ENCODE results near the gene CERS3.

DNA sequence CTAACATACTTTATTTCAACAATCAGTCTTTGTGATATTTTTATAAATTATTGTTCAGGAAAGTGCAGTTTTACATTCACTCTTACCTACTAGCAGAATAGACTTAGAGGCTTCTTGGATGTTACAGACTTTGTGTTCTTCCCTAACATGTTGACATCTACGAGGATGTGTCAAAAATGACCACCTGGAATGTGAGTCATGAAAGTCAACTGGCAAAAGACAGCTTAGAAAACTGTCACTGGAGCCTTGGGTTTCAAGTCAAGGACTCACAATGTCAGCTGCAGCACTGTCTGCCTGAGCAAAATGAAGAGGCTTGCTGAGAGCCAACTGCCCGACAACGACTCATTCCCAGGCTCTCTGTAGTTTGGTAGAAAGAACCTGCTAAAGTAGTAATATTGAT is 91.5 kb downstream of the CERS3 start:
- TF ChIP-seq, protein P1, sequence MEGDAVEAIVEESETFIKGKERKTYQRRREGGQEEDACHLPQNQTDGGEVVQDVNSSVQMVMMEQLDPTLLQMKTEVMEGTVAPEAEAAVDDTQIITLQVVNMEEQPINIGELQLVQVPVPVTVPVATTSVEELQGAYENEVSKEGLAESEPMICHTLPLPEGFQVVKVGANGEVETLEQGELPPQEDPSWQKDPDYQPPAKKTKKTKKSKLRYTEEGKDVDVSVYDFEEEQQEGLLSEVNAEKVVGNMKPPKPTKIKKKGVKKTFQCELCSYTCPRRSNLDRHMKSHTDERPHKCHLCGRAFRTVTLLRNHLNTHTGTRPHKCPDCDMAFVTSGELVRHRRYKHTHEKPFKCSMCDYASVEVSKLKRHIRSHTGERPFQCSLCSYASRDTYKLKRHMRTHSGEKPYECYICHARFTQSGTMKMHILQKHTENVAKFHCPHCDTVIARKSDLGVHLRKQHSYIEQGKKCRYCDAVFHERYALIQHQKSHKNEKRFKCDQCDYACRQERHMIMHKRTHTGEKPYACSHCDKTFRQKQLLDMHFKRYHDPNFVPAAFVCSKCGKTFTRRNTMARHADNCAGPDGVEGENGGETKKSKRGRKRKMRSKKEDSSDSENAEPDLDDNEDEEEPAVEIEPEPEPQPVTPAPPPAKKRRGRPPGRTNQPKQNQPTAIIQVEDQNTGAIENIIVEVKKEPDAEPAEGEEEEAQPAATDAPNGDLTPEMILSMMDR (IDR thresholded peaks at IDR 0.05; ENCODE audit: insufficient read depth, low read length, poor library complexity, severe bottlenecking) = no peak
- no peak for TF ChIP-seq EZH2phosphoT487 (conservative IDR thresholded peaks at IDR 0.05; ENCODE audit: low read length)
